Esophagus squamous epithelium (tissue), 5 donors: ENCODE data around the gene MRPL24. TPM values are rescaled to one million over a fixed set of nuclear protein-coding genes. Genes with fewer than 3 reads are reported as not detected.

Experiments
- DNase-seq: peaks from one replicate; lab custom pipeline; 2025; lab: John Stamatoyannopoulos, UW
- H3K27ac ChIP-seq, 4 donors: fragments of 200-600 bp; sonication (generic); one replicate each; pipeline ENCODE4 v1.5.1; 2016 to 2019; ENCODE audit warnings: mild to moderate bottlenecking in 1 of 4
- H3K27me3 ChIP-seq, 4 donors: fragments of 200-600 bp; sonication (generic); 1 replicate in 3 of 4; 2 replicates in 1 of 4; pipeline versions ENCODE4 v1.5.1 to v1.6.0; 2017 to 2021; ENCODE audit warnings: antibody characterized with exemption in 1 of 4
- H3K36me3 ChIP-seq, 3 donors: fragments of 200-600 bp; sonication (generic); one replicate each; pipeline ENCODE4 v1.5.1; 2016 to 2019
- H3K4me1 ChIP-seq, 3 donors: fragments of 200-600 bp; sonication (generic); one replicate each; pipeline ENCODE4 v1.5.1; 2017 to 2019
- H3K4me3 ChIP-seq, 4 donors: fragments of 200-600 bp; sonication (generic); 1 replicate in 3 of 4; 2 replicates in 1 of 4; pipeline ENCODE4 v1.5.1; 2016 to 2019; ENCODE audit warnings: mild to moderate bottlenecking in 2 of 4, moderate library complexity in 1 of 4
- H3K9me3 ChIP-seq, 3 donors: fragments of 200-600 bp; sonication (generic); one replicate each; pipeline ENCODE4 v1.5.1; 2016 to 2019
- CTCF ChIP-seq, 6 experiments: fragments of 450-650 bp in 4 of 6; fragments of 200-600 bp in 2 of 6; sonication (generic) in 2 of 6; IDR thresholded peaks; one replicate each; pipeline ENCODE4 v1.5.1; 2016 to 2019; ENCODE audit warnings: antibody characterized with exemption in 6 of 6, mild to moderate bottlenecking in 4 of 6, moderate library complexity in 4 of 6
- POLR2A ChIP-seq, 4 donors: fragments of 450-650 bp; IDR thresholded peaks; one replicate each; pipeline ENCODE4 v1.6.1; 2017; ENCODE audit warnings: antibody characterized with exemption in 4 of 4, mild to moderate bottlenecking in 4 of 4, moderate library complexity in 3 of 4
- WGBS, 2 donors: methylation state at CpG; one replicate each; pipeline ENCODE4 v1.1.5; 2018; 5-methylcytosine and 5-hydroxymethylcytosine counted together
- intact Hi-C: fragments of 100-400 bp; cut with DNase I; formaldehyde crosslinking; loops from one replicate; pipeline ENCODE4 v1.15.0; 2022
- total RNA-seq, 4 donors: library from RNA; depleted of rRNA; stranded (reverse); fragments of >200 nt; gene quantifications; one replicate each; pipeline ENCODE4 v1.1.0, GENCODE V29; 2016
- donor health status: DM: yes; HTN: yes; CAD: no.

The MRPL24 gene
- total RNA-seq, 4 donors from 2014 or later = 39.5 to 45.8 (median 42.3) TPM

GRCh38 chr1:156738407-156738806 is 2.5 kb downstream of the MRPL24 start:
- Histone ChIP-seq H3K36me3 (peaks cover 22 to 70% (median 31%) of the 10 kb centered on the region in 3 donors), H3K27me3 (no peaks in the 10 kb centered on the region), H3K4me3 (no peak overlapping the region), H3K9me3 (no peaks in the 10 kb centered on the region), H3K27ac (no peak overlapping the region), H3K4me1 (peaks cover 0 to 29% (median 15%) of the 10 kb centered on the region in 3 donors)
- no peak for DNase-seq
- no peak for TF ChIP-seq POLR2A (IDR thresholded peaks at IDR 0.05)
- no peak for TF ChIP-seq CTCF (IDR thresholded peaks at IDR 0.05)
- intact Hi-C loops = no loop called here
- WGBS, 2 donors = 77 to 81% methylated on average over 3 of the region's 10 CpGs

- Histone ChIP-seq H3K27ac (no peak overlapping the region), H3K4me1 (peaks cover 0 to 17% (median 5%) of the 10 kb centered on the region in 3 donors), H3K27me3 (no peaks in the 10 kb centered on the region), H3K9me3 (no peaks in the 10 kb centered on the region), H3K4me3 (no peak overlapping the region), H3K36me3 (peaks cover 15 to 72% (median 18%) of the 10 kb centered on the region in 3 donors)
- DNase-seq = no peak
- 93% methylated on average over 12 of the region's 20 CpGs; no CpG with 5 or more reads in 1 of the 2 donors for WGBS, 2 donors
- intact Hi-C loops = no loop called here
- TF ChIP-seq POLR2A (IDR thresholded peaks at IDR 0.05) (no peak), CTCF (IDR thresholded peaks at IDR 0.05) (no peak)
These were observed 6.8 kb downstream of the MRPL24 start for GRCh38 chr1:156733989-156734584.

- no peaks in the 10 kb centered on the region for H3K27me3 ChIP-seq
- H3K36me3 ChIP-seq = peaks cover 2 to 41% (median 6%) of the 10 kb centered on the region in 3 donors
- intact Hi-C loops = loop anchor here (5.0 kb wide), 1 partner anchor 37 kb away; no protein-coding TSS in a partner anchor
- peak in 1 of 6 experiments; percentile 15 for TF ChIP-seq CTCF (IDR thresholded peaks at IDR 0.05)
- TF ChIP-seq POLR2A (IDR thresholded peaks at IDR 0.05) = peak in 2 of 4 donors; percentile 4 to 8
- no peaks in the 10 kb centered on the region for H3K9me3 ChIP-seq
- peak within 1 kb of the TSS; percentile 97 to 99 (median 98) for H3K27ac ChIP-seq
- H3K4me3 ChIP-seq = peak within 1 kb of the TSS; percentile 77 to 92 (median 87)
- peaks cover 20 to 58% (median 34%) of the 10 kb centered on the region in 3 donors for H3K4me1 ChIP-seq
- DNase-seq = peak; percentile 85
- WGBS, 2 donors = 3 to 4% methylated on average over 10 to 21 of the region's 57 CpGs
These were observed 12.1 kb downstream of the MRPL24 start, which contains the start of gene ISG20L2 for GRCh38 chr1:156728599-156729462. Gene ISG20L2 (minus strand): TSS chr1:156728766. CDS start chr1:156727652, 1,114 bp downstream.

DNA sequence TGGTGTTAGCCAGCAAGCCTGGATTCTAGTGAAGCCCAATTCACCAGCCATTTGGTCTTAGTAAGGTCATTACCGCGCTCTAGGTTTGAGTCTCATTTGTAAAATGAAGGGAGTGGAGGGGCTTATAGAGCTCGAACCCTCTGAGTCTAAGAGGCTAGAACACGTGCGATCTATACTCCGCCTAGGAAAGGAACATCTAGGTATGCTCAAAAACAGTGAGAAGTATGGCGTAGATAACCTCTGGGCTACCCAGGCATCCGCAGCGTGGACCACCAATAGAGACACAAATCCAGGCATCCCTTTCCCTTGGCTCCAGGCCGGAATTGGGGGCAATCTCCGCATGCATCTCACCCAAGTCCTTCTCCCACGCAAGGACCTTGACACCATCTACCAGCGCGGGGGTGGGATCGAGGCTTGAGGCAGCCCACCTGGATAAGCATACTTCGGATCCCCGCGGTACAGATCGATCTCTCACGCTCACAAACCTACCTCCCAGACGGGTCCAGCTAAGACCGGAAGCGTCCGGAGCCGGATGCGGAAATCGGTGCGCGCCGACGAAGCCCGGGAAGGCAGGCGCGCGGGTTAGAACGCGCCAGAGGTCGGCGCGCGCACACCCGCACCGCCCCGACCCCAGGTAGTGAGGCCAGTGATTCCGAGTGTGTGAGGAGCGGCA is 12.8 kb downstream of the MRPL24 start, which contains the start of gene METTL25B:
Gene METTL25B (plus strand): TSS at position 544 of the 673 bp plus-strand sequence. CDS start 636 bp downstream, outside the sequence.
- WGBS, 2 donors = 0 to 1% methylated on average over 12 of the region's 46 CpGs
- no peaks in the 10 kb centered on the region for H3K27me3 ChIP-seq
- peak within 1 kb of the TSS; percentile 97 to 99 (median 98) for H3K27ac ChIP-seq
- no peak for DNase-seq
- no peaks in the 10 kb centered on the region for H3K9me3 ChIP-seq
- intact Hi-C loops = loop anchor here (5.0 kb wide), 1 partner anchor 36 kb away; no protein-coding TSS in a partner anchor
- peak within 1 kb of the TSS; percentile 77 to 92 (median 87) for H3K4me3 ChIP-seq
- peaks cover 20 to 62% (median 34%) of the 10 kb centered on the region in 3 donors for H3K4me1 ChIP-seq
- no peak for TF ChIP-seq CTCF (IDR thresholded peaks at IDR 0.05)
- peak in 1 of 4 donors; percentile 60 for TF ChIP-seq POLR2A (IDR thresholded peaks at IDR 0.05)
- H3K36me3 ChIP-seq = peaks cover 9 to 41% (median 13%) of the 10 kb centered on the region in 3 donors
